Panc1 (cell line): ENCODE data around the gene ZNF135.

Source experiments
- TF ChIP-seq, protein P1 (sequence below): fragments of 450-650 bp; IDR thresholded peaks from 2 replicates; pipeline ENCODE4 v1.5.1; 2017; ENCODE audit warnings: mild to moderate bottlenecking
- TF ChIP-seq, protein P2 (sequence below), 2 experiments: IDR thresholded peaks; 2 replicates each; pipeline ENCODE4 v1.6.1; 2011 to 2012; ENCODE audit warnings: low read depth in 2 of 2, control low read depth in 1 of 2, low read length in 1 of 2, mild to moderate bottlenecking in 1 of 2, moderate library complexity in 1 of 2; ENCODE audit not compliant: insufficient read depth in 1 of 2

DNA sequence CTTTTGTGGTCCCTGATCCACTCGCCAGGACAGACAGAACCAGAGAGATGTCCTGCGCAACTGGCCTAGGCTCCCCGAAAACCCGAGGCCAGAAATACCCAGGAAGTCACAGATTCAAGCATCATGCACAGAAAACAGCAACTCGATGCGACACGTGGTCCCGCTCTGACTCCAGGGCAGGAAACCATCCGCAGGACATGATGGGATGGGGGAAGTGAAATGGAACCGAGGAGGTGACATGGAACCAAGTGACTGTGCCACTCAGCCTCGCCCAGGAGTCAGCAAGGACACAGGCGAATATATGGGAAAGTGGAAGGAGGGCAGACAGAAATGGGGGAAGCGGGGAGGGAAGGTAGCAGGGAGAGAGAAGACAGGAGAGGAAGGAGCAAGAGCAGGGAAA is 37.8 kb downstream of the ZNF135 start:
- TF ChIP-seq, protein P1, sequence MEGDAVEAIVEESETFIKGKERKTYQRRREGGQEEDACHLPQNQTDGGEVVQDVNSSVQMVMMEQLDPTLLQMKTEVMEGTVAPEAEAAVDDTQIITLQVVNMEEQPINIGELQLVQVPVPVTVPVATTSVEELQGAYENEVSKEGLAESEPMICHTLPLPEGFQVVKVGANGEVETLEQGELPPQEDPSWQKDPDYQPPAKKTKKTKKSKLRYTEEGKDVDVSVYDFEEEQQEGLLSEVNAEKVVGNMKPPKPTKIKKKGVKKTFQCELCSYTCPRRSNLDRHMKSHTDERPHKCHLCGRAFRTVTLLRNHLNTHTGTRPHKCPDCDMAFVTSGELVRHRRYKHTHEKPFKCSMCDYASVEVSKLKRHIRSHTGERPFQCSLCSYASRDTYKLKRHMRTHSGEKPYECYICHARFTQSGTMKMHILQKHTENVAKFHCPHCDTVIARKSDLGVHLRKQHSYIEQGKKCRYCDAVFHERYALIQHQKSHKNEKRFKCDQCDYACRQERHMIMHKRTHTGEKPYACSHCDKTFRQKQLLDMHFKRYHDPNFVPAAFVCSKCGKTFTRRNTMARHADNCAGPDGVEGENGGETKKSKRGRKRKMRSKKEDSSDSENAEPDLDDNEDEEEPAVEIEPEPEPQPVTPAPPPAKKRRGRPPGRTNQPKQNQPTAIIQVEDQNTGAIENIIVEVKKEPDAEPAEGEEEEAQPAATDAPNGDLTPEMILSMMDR: no peak
- TF ChIP-seq, protein P2, sequence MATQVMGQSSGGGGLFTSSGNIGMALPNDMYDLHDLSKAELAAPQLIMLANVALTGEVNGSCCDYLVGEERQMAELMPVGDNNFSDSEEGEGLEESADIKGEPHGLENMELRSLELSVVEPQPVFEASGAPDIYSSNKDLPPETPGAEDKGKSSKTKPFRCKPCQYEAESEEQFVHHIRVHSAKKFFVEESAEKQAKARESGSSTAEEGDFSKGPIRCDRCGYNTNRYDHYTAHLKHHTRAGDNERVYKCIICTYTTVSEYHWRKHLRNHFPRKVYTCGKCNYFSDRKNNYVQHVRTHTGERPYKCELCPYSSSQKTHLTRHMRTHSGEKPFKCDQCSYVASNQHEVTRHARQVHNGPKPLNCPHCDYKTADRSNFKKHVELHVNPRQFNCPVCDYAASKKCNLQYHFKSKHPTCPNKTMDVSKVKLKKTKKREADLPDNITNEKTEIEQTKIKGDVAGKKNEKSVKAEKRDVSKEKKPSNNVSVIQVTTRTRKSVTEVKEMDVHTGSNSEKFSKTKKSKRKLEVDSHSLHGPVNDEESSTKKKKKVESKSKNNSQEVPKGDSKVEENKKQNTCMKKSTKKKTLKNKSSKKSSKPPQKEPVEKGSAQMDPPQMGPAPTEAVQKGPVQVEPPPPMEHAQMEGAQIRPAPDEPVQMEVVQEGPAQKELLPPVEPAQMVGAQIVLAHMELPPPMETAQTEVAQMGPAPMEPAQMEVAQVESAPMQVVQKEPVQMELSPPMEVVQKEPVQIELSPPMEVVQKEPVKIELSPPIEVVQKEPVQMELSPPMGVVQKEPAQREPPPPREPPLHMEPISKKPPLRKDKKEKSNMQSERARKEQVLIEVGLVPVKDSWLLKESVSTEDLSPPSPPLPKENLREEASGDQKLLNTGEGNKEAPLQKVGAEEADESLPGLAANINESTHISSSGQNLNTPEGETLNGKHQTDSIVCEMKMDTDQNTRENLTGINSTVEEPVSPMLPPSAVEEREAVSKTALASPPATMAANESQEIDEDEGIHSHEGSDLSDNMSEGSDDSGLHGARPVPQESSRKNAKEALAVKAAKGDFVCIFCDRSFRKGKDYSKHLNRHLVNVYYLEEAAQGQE (IDR thresholded peaks at IDR 0.05; ENCODE audit: insufficient read depth in 1 of 2, low read depth in 2 of 2, low read length in 1 of 2): no peak
